Hepatocyte (in vitro differentiated cells): ENCODE measurements around the gene ZBP1. TPM values are rescaled to one million over a fixed set of nuclear protein-coding genes. Genes with fewer than 3 reads are reported as not detected.

Experiments
- DNase-seq: peaks from one replicate; pipeline ENCODE4 v3.0.0-alpha.2; 2016; ENCODE audit warnings: low spot score
- H2AFZ ChIP-seq: fragments of 200-600 bp; sonication (generic); 2 replicates; pipeline ENCODE4 v1.6.0; 2016; ENCODE audit warnings: antibody characterized with exemption, mild to moderate bottlenecking
- H3K27ac ChIP-seq: fragments of 200-600 bp; sonication (generic); 2 replicates; pipeline ENCODE4 v1.5.1; 2016; ENCODE audit warnings: mild to moderate bottlenecking
- H3K27me3 ChIP-seq: fragments of 200-600 bp; sonication (generic); 2 replicates; pipeline ENCODE4 v1.6.1; 2016
- H3K36me3 ChIP-seq: fragments of 200-600 bp; sonication (generic); replicated peaks from 2 replicates; pipeline ENCODE4 v1.5.1; 2016; ENCODE audit warnings: low read depth; ENCODE audit not compliant: insufficient read depth
- H3K4me1 ChIP-seq: fragments of 200-600 bp; sonication (generic); 2 replicates; pipeline ENCODE4 v1.5.1; 2016; ENCODE audit warnings: mild to moderate bottlenecking, moderate library complexity; ENCODE audit not compliant: insufficient read depth
- H3K4me2 ChIP-seq: fragments of 200-600 bp; sonication (generic); 2 replicates; pipeline ENCODE4 v1.6.0; 2016
- H3K4me3 ChIP-seq: fragments of 200-600 bp; sonication (generic); 2 replicates; pipeline ENCODE4 v1.5.1; 2016; ENCODE audit warnings: mild to moderate bottlenecking
- H3K79me2 ChIP-seq: fragments of 200-600 bp; sonication (generic); 2 replicates; pipeline ENCODE4 v1.6.0; 2017; ENCODE audit warnings: mild to moderate bottlenecking
- H3K9me2 ChIP-seq: fragments of 200-600 bp; sonication (generic); replicated peaks from 2 replicates; pipeline ENCODE4 v1.6.0; 2017; ENCODE audit warnings: mild to moderate bottlenecking; ENCODE audit not compliant: insufficient read depth
- H3K9me3 ChIP-seq: fragments of 200-600 bp; sonication (generic); 2 replicates; pipeline ENCODE4 v1.5.1; 2016; ENCODE audit warnings: low read depth, mild to moderate bottlenecking
- H4K20me1 ChIP-seq: fragments of 200-600 bp; sonication (generic); 2 replicates; pipeline ENCODE4 v1.6.0; 2016; ENCODE audit warnings: mild to moderate bottlenecking; ENCODE audit not compliant: insufficient read depth, poor library complexity, severe bottlenecking
- EZH2 ChIP-seq: fragments of 200-600 bp; sonication (generic); IDR thresholded peaks from 2 replicates; pipeline ENCODE4 v1.6.1; 2016; ENCODE audit warnings: antibody characterized with exemption, mild to moderate bottlenecking, borderline replicate concordance
- EZH2phosphoT487 ChIP-seq: fragments of 200-600 bp; sonication (generic); IDR thresholded peaks from one replicate; pipeline ENCODE4 v1.6.1; 2018; ENCODE audit warnings: antibody characterized with exemption, mild to moderate bottlenecking, low read depth, moderate library complexity; ENCODE audit not compliant: unreplicated experiment, severe bottlenecking
- WGBS: methylation state at CpG from one replicate; pipeline ENCODE4 v1.1.6; 2016; ENCODE audit warnings: low lambda C conversion rate; ENCODE audit errors: missing lambda C conversion rate; 5-methylcytosine and 5-hydroxymethylcytosine counted together
- polyA plus RNA-seq: library from polyadenylated mRNA; unstranded; fragments of >200 nt; fragmentation: Nextera tagmentation; extraction: Ambion mirVana; gene quantifications from 2 replicates; pipeline ENCODE4 v1.2.1, GENCODE V29; 2016
- total RNA-seq: library from RNA; depleted of rRNA; stranded (reverse); fragments of >200 nt; gene quantifications from 2 replicates; pipeline ENCODE4 v1.2.3, GENCODE V29; 2014
- TF ChIP-seq, protein P1 (sequence below): fragments of 200-600 bp; sonication (generic); IDR thresholded peaks from 2 replicates; pipeline ENCODE4 v1.5.1; 2016; ENCODE audit warnings: antibody characterized with exemption, mild to moderate bottlenecking; ENCODE audit not compliant: poor library complexity

The ZBP1 gene
- total and polyA plus RNA-seq, 2 experiments from 2014 or later, result not detected

DNA sequence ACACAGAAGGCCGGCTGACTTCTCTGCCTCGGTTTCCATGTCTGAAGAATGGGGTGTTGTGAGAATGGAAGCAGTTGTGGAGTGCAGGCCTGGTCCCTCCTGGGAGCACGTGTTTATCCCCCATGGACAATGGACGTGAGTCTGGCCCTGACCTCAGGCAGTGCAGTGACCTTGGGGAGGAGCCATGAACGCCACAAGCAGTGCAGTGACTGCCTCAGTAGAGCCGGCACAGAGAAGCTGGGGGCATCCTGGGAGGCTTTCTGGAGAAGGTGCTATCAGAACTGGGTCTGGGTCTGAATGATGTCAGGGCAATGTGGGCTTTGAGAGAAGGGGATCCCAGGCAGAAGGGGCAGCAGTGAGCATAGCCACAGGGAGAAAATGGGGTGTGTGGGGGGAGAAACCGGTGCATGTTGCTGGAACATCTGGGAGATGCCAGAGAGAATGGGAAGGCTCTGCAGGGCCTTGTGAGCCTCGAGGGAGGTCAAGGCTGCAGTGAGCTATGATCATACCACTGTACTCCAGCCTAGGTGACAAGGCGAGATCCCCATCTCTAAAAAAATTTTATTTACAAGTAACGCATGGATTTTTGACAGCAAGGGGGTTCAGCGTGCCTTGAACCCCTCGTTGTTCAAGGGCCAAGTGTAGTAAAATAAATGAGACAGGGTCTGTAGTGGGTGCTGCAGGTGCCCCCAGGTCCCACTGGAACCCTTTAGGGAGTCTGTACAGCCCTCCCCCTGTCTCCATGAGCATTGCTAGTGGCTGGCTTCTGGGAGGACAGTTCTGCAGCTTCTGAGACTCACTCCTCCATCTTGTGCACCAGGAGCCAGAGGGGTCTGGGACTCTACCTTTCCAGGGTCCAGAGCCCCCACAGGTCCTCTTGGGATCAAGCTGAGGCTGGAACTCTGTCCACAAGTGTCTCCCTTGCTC, 27.0 kb upstream of the ZBP1 start:
- TF ChIP-seq, protein P1, sequence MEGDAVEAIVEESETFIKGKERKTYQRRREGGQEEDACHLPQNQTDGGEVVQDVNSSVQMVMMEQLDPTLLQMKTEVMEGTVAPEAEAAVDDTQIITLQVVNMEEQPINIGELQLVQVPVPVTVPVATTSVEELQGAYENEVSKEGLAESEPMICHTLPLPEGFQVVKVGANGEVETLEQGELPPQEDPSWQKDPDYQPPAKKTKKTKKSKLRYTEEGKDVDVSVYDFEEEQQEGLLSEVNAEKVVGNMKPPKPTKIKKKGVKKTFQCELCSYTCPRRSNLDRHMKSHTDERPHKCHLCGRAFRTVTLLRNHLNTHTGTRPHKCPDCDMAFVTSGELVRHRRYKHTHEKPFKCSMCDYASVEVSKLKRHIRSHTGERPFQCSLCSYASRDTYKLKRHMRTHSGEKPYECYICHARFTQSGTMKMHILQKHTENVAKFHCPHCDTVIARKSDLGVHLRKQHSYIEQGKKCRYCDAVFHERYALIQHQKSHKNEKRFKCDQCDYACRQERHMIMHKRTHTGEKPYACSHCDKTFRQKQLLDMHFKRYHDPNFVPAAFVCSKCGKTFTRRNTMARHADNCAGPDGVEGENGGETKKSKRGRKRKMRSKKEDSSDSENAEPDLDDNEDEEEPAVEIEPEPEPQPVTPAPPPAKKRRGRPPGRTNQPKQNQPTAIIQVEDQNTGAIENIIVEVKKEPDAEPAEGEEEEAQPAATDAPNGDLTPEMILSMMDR, result no peak
- TF ChIP-seq EZH2phosphoT487 (no peak), EZH2 (no peak)
- H3K4me3 ChIP-seq, result no peak overlapping the region
- no peaks in the 10 kb centered on the region for H4K20me1 ChIP-seq
- H2AFZ ChIP-seq, result no peak overlapping the region
- no peaks in the 10 kb centered on the region for H3K79me2 ChIP-seq
- no peaks in the 10 kb centered on the region for H3K9me3 ChIP-seq
- no peak overlapping the region for H3K4me2 ChIP-seq
- no peaks in the 10 kb centered on the region for H3K27me3 ChIP-seq
- peaks cover 3% of the 10 kb centered on the region for H3K4me1 ChIP-seq
- no peaks in the 10 kb centered on the region for H3K36me3 ChIP-seq
- H3K9me2 ChIP-seq, result no peaks in the 10 kb centered on the region
- H3K27ac ChIP-seq, result no peak overlapping the region
- DNase-seq, result peak; percentile 2
- 87% methylated on average over 12 of the region's 12 CpGs for WGBS

DNA sequence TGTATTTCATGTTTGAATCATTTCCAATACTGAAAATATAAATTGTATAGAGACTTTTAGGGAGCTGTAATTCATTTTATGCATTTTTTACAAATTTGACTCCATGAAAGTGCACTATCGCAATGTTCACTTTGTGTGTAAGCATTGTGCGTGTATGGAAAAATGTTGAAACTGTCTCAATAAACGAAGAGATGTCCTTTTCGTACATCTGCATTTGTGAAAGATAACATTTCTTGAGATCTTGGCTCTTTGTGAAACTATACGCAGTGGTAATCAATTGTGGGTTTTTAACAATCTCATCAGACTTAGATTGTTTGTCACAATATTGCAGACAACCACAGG, 18.6 kb upstream of the ZBP1 start:
- Histone ChIP-seq H3K9me3 (no peaks in the 10 kb centered on the region), H3K4me1 (no peaks in the 10 kb centered on the region), H2AFZ (no peak overlapping the region), H3K79me2 (no peaks in the 10 kb centered on the region), H3K9me2 (no peaks in the 10 kb centered on the region), H3K36me3 (no peaks in the 10 kb centered on the region), H4K20me1 (no peaks in the 10 kb centered on the region), H3K27me3 (no peaks in the 10 kb centered on the region), H3K4me2 (no peak overlapping the region), H3K27ac (no peak overlapping the region), H3K4me3 (no peak overlapping the region)
- TF ChIP-seq, protein P1, result no peak
- TF ChIP-seq EZH2 (no peak), EZH2phosphoT487 (no peak)
- no peak for DNase-seq
- 62% methylated on average over 5 of the region's 5 CpGs for WGBS

DNA sequence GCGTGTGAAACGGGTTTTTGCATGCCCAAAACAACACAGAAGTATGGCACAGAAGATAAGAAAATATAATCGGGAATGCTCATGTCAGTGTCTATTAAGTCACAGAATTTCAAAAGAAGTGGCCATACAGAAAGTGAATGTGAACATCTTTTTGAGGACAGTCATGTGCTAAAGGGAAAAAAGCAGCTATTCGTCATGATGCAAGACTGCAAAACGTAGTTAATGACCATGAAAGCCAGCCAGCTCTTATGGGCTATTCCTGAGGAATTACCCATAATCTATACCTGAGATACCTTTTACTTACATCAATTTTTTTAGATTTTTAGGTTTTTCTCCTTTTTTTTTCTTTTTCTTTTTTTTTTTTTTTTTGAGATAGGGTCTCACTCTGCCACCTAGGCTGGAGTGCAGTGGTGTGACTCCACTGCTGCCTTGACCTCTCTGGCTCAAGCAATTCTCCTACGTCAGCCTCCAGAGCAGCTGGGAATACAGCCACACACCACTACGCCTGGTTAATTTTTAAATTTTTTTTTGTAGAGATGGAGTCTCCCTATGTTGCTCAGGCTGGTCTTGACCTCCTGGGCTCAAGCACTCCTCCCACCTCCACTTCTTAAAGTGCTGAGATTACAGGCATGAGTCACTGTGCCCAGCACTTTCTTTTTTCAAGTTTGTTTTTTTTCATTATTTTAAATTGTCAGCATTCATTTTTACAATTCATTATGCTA, 18.1 kb upstream of the ZBP1 start:
- no peaks in the 10 kb centered on the region for H3K9me3 ChIP-seq
- no peak overlapping the region for H3K4me2 ChIP-seq
- no peaks in the 10 kb centered on the region for H3K4me1 ChIP-seq
- no peak for TF ChIP-seq EZH2phosphoT487
- no peak for TF ChIP-seq EZH2
- TF ChIP-seq, protein P1, result no peak
- no peak overlapping the region for H3K4me3 ChIP-seq
- no peak overlapping the region for H3K27ac ChIP-seq
- no peaks in the 10 kb centered on the region for H3K9me2 ChIP-seq
- no peaks in the 10 kb centered on the region for H3K79me2 ChIP-seq
- WGBS, result 67% methylated on average over 7 of the region's 7 CpGs
- no peaks in the 10 kb centered on the region for H4K20me1 ChIP-seq
- H3K27me3 ChIP-seq, result no peaks in the 10 kb centered on the region
- peak; percentile 14 for DNase-seq
- H2AFZ ChIP-seq, result no peak overlapping the region
- no peaks in the 10 kb centered on the region for H3K36me3 ChIP-seq
